SKM-1 (cell line): ENCODE measurements around the gene SEMA7A.

Experiments
- DNase-seq: peaks from one replicate; lab custom pipeline; 2025; ENCODE audit not compliant: unreplicated experiment; lab: John Stamatoyannopoulos, UW

The SEMA7A gene

GRCh38 chr15:74419432-74419831 is 14.3 kb downstream of the SEMA7A start:
- no peak for DNase-seq

- no peak for DNase-seq
Measured at GRCh38 chr15:74418575-74419338, 15.0 kb downstream of the SEMA7A start.

- no peak for DNase-seq
Measured at GRCh38 chr15:74417670-74418069, 16.1 kb downstream of the SEMA7A start.

GRCh38 chr15:74417225-74417624 is 16.5 kb downstream of the SEMA7A start:
- DNase-seq, result no peak

- DNase-seq, result no peak
Measured at GRCh38 chr15:74415966-74416916, 17.5 kb downstream of the SEMA7A start.

GRCh38 chr15:74414603-74415338 is 19.0 kb downstream of the SEMA7A start:
- peak; percentile 43 for DNase-seq

- no peak for DNase-seq
Measured at GRCh38 chr15:74414081-74414580, 19.6 kb downstream of the SEMA7A start.

- no peak for DNase-seq
Measured at GRCh38 chr15:74413350-74414080, 20.2 kb downstream of the SEMA7A start.

- no peak for DNase-seq
Measured at GRCh38 chr15:74412159-74412558, 21.6 kb downstream of the SEMA7A start.

GRCh38 chr15:74411686-74412085 is 22.1 kb downstream of the SEMA7A start:
- no peak for DNase-seq

GRCh38 chr15:74410502-74410901 is 23.3 kb downstream of the SEMA7A start:
- DNase-seq, result no peak

- no peak for DNase-seq
Measured at GRCh38 chr15:74409225-74409624, 24.5 kb downstream of the SEMA7A start.

GRCh38 chr15:74408815-74409214 is 24.9 kb downstream of the SEMA7A start:
- DNase-seq, result no peak

GRCh38 chr15:74408385-74408784 is 25.4 kb downstream of the SEMA7A start:
- no peak for DNase-seq

- DNase-seq, result no peak
Measured at GRCh38 chr15:74406992-74407705, 26.6 kb downstream of the SEMA7A start.

GRCh38 chr15:74406517-74406916 is 27.2 kb downstream of the SEMA7A start:
- no peak for DNase-seq

- DNase-seq, result no peak
Measured at GRCh38 chr15:74405823-74406222, 27.9 kb downstream of the SEMA7A start.

GRCh38 chr15:74403991-74404563 is 29.7 kb downstream of the SEMA7A start:
- DNase-seq, result peak; percentile 64

GRCh38 chr15:74403588-74403919 is 30.2 kb downstream of the SEMA7A start:
- no peak for DNase-seq
